Ishikawa (cell line): ENCODE measurements around the gene LONP2.

Experiments
- CEBPB ChIP-seq: IDR thresholded peaks from 2 replicates; pipeline ENCODE4 v1.6.1; 2012
- CREB1 ChIP-seq: IDR thresholded peaks from 2 replicates; pipeline ENCODE4 v1.6.1; 2012; ENCODE audit warnings: low read depth
- EGR1 ChIP-seq: IDR thresholded peaks from 2 replicates; pipeline ENCODE4 v1.6.1; 2012
- EP300 ChIP-seq: IDR thresholded peaks from 2 replicates; pipeline ENCODE4 v1.6.1; 2012; ENCODE audit warnings: borderline replicate concordance
- FOXM1 ChIP-seq: IDR thresholded peaks from 2 replicates; pipeline ENCODE4 v1.6.1; 2012; ENCODE audit warnings: low read depth, borderline replicate concordance
- MAX ChIP-seq: IDR thresholded peaks from 2 replicates; pipeline ENCODE4 v1.6.1; 2012
- NFIC ChIP-seq: IDR thresholded peaks from 2 replicates; pipeline ENCODE4 v1.6.1; 2012
- RAD21 ChIP-seq: IDR thresholded peaks from 2 replicates; pipeline ENCODE4 v1.6.1; 2012; ENCODE audit warnings: low read depth
- REST ChIP-seq: IDR thresholded peaks from 2 replicates; pipeline ENCODE4 v1.6.1; 2012; ENCODE audit warnings: low read depth, mild to moderate bottlenecking
- TAF1 ChIP-seq: IDR thresholded peaks from 2 replicates; pipeline ENCODE4 v1.6.1; 2012; ENCODE audit warnings: low read depth, mild to moderate bottlenecking
- TCF12 ChIP-seq: IDR thresholded peaks from 2 replicates; pipeline ENCODE4 v1.6.1; 2012; ENCODE audit warnings: low read depth
- TEAD4 ChIP-seq: IDR thresholded peaks from 2 replicates; pipeline ENCODE4 v1.6.1; 2012
- USF1 ChIP-seq: IDR thresholded peaks from 2 replicates; pipeline ENCODE4 v1.6.1; 2012
- YY1 ChIP-seq: IDR thresholded peaks from 2 replicates; pipeline ENCODE4 v1.6.1; 2012; ENCODE audit warnings: low read depth
- ZBTB7A ChIP-seq: IDR thresholded peaks from 2 replicates; pipeline ENCODE4 v1.6.1; 2012; ENCODE audit warnings: low read depth

Gene LONP2

GRCh38 chr16:48332978-48333377 lies 88.9 kb downstream of the LONP2 start:
- TF ChIP-seq NFIC = no peak
- TF ChIP-seq TCF12 = no peak
- TF ChIP-seq EGR1 = no peak
- no peak for TF ChIP-seq FOXM1
- no peak for TF ChIP-seq ZBTB7A
- TF ChIP-seq CREB1 = no peak
- no peak for TF ChIP-seq YY1
- no peak for TF ChIP-seq TEAD4
- no peak for TF ChIP-seq CEBPB
- TF ChIP-seq REST = no peak

GRCh38 chr16:48334325-48334724 lies 90.2 kb downstream of the LONP2 start:
- TF ChIP-seq YY1 (no peak), CREB1 (no peak), TAF1 (no peak), CEBPB (no peak), TEAD4 (no peak), EGR1 (no peak), REST (no peak), MAX (no peak), USF1 (no peak), EP300 (no peak), FOXM1 (no peak)

- TF ChIP-seq EP300 (no peak), EGR1 (no peak), TCF12 (no peak)
Observed at GRCh38 chr16:48335961-48336360, 91.9 kb downstream of the LONP2 start.

- no peak for TF ChIP-seq TEAD4
- no peak for TF ChIP-seq ZBTB7A
- no peak for TF ChIP-seq EGR1
- no peak for TF ChIP-seq TCF12
- no peak for TF ChIP-seq CREB1
- no peak for TF ChIP-seq REST
- TF ChIP-seq TAF1 = no peak
- TF ChIP-seq EP300 = no peak
- no peak for TF ChIP-seq YY1
- TF ChIP-seq MAX = no peak
- no peak for TF ChIP-seq NFIC
- no peak for TF ChIP-seq CEBPB
- TF ChIP-seq RAD21 = no peak
- no peak for TF ChIP-seq USF1
- no peak for TF ChIP-seq FOXM1
Observed at GRCh38 chr16:48340054-48340453, 96.0 kb downstream of the LONP2 start.

- TF ChIP-seq TCF12 (no peak), YY1 (no peak), USF1 (no peak), CEBPB (no peak), TAF1 (no peak), MAX (no peak), NFIC (no peak), RAD21 (no peak), TEAD4 (no peak), CREB1 (no peak), EGR1 (no peak)
Observed at GRCh38 chr16:48342591-48342990, 98.5 kb downstream of the LONP2 start.
